ENCODE results near the gene BTG1.

GRCh38 chr12:92096346-92097136 is 49.1 kb downstream of the BTG1 start:
- TF ChIP-seq CTCF (IDR thresholded peaks at IDR 0.05; ENCODE audit: low read depth, low read length, missing input control) (no peak), YY1 (IDR thresholded peaks at IDR 0.05) (no peak), ATF3 (IDR thresholded peaks at IDR 0.05) (no peak), REST (IDR thresholded peaks at IDR 0.05) (no peak), MAX (IDR thresholded peaks at IDR 0.05) (no peak), TAF1 (conservative IDR thresholded peaks at IDR 0.05) (no peak), RAD21 (IDR thresholded peaks at IDR 0.05) (no peak), HNF4G (IDR thresholded peaks at IDR 0.05) (no peak), JUND (IDR thresholded peaks at IDR 0.05) (no peak), ZBTB33 (IDR thresholded peaks at IDR 0.05) (no peak), RXRA (IDR thresholded peaks at IDR 0.05) (no peak), GABPA (IDR thresholded peaks at IDR 0.05 in 1 of 2, conservative IDR thresholded peaks at IDR 0.05 in 1 of 2) (no peak)

Measured in liver (tissue), 3 donors.